Dendritic cell treated with granulocyte-macrophage colony-stimulating factor and Interleukin-4, amounts not matched to agents 40 ng/mL and 50 ng/mL, for 4 days (primary cell): ENCODE results near the gene MIOS.

Experiments used
- H3K27ac Mint-ChIP-seq: one replicate; pipeline ENCODE4 v1.8.0; 2022; ENCODE audit warnings: mild to moderate bottlenecking, mixed read lengths
- H3K27me3 Mint-ChIP-seq: one replicate; pipeline ENCODE4 v1.8.0; 2022; ENCODE audit warnings: mild to moderate bottlenecking, mixed read lengths
- H3K36me3 Mint-ChIP-seq: one replicate; pipeline ENCODE4 v1.8.0; 2022; ENCODE audit warnings: low read depth, mixed read lengths
- H3K4me1 Mint-ChIP-seq: one replicate; pipeline ENCODE4 v1.8.0; 2022; ENCODE audit warnings: low read depth, mixed read lengths
- H3K4me3 Mint-ChIP-seq: one replicate; pipeline ENCODE4 v1.8.0; 2022; ENCODE audit warnings: mild to moderate bottlenecking, moderate library complexity, mixed read lengths
- H3K9me3 Mint-ChIP-seq: one replicate; pipeline ENCODE4 v1.8.0; 2022; ENCODE audit warnings: mixed read lengths
- intact Hi-C: fragments of 100-400 bp; cut with micrococcal nuclease; formaldehyde crosslinking; loops from one replicate; pipeline ENCODE4 v1.15.0; 2022

MIOS gene

GRCh38 chr7:7620236-7620635 is 53.6 kb downstream of the MIOS start:
- Mint-ChIP-seq H3K36me3 (no peaks in the 10 kb centered on the region), H3K4me1 (peaks cover 7% of the 10 kb centered on the region), H3K4me3 (no peak overlapping the region), H3K27ac (no peak overlapping the region), H3K9me3 (no peaks in the 10 kb centered on the region), H3K27me3 (no peaks in the 10 kb centered on the region)
- intact Hi-C loops, result no loop called here

- Mint-ChIP-seq H3K27ac (no peak overlapping the region), H3K27me3 (no peaks in the 10 kb centered on the region), H3K36me3 (no peaks in the 10 kb centered on the region), H3K4me3 (no peak overlapping the region), H3K9me3 (peaks cover 2% of the 10 kb centered on the region), H3K4me1 (peaks cover 7% of the 10 kb centered on the region)
- intact Hi-C loops, result no loop called here
Observed at GRCh38 chr7:7620644-7621210, 54.0 kb downstream of the MIOS start.

- H3K4me1 Mint-ChIP-seq, result no peaks in the 10 kb centered on the region
- no peak overlapping the region for H3K4me3 Mint-ChIP-seq
- intact Hi-C loops, result no loop called here
- no peak overlapping the region for H3K27ac Mint-ChIP-seq
- H3K27me3 Mint-ChIP-seq, result no peaks in the 10 kb centered on the region
- H3K9me3 Mint-ChIP-seq, result peaks cover 26% of the 10 kb centered on the region
- H3K36me3 Mint-ChIP-seq, result no peaks in the 10 kb centered on the region
Observed at GRCh38 chr7:7628476-7628875, 61.8 kb downstream of the MIOS start.

GRCh38 chr7:7630626-7631329 is 64.1 kb downstream of the MIOS start:
- Mint-ChIP-seq H3K27me3 (no peaks in the 10 kb centered on the region), H3K4me1 (no peaks in the 10 kb centered on the region), H3K9me3 (peaks cover 24% of the 10 kb centered on the region), H3K36me3 (peaks cover 2% of the 10 kb centered on the region), H3K27ac (no peak overlapping the region), H3K4me3 (no peak overlapping the region)
- intact Hi-C loops, result no loop called here

- peaks cover 21% of the 10 kb centered on the region for H3K4me1 Mint-ChIP-seq
- H3K9me3 Mint-ChIP-seq, result peaks cover 7% of the 10 kb centered on the region
- H3K4me3 Mint-ChIP-seq, result peak overlapping the region; percentile 94
- intact Hi-C loops, result no loop called here
- peak overlapping the region; percentile 95 for H3K27ac Mint-ChIP-seq
- H3K27me3 Mint-ChIP-seq, result no peaks in the 10 kb centered on the region
- peaks cover 43% of the 10 kb centered on the region for H3K36me3 Mint-ChIP-seq
Observed at GRCh38 chr7:7639421-7639820, 72.7 kb downstream of the MIOS start.

GRCh38 chr7:7639847-7640220 is 73.2 kb downstream of the MIOS start:
- Mint-ChIP-seq H3K27me3 (no peaks in the 10 kb centered on the region), H3K27ac (peak overlapping the region; percentile 95), H3K36me3 (peaks cover 43% of the 10 kb centered on the region), H3K9me3 (peaks cover 7% of the 10 kb centered on the region), H3K4me1 (peaks cover 21% of the 10 kb centered on the region), H3K4me3 (peak overlapping the region; percentile 94)
- intact Hi-C loops, result loop anchor here (2.0 kb wide), 2 partner anchors 71 to 329 kb away; partner anchors contain the start of gene GLCCI1

- Mint-ChIP-seq H3K9me3 (peaks cover 7% of the 10 kb centered on the region), H3K27me3 (no peaks in the 10 kb centered on the region), H3K36me3 (peaks cover 43% of the 10 kb centered on the region), H3K4me3 (peak within 1 kb of the TSS; percentile 94), H3K4me1 (peaks cover 21% of the 10 kb centered on the region), H3K27ac (peak within 1 kb of the TSS; percentile 95)
- intact Hi-C loops, result loop anchor here (2.0 kb wide), 2 partner anchors 72 to 328 kb away; partner anchors contain the start of gene GLCCI1
Observed at GRCh38 chr7:7640221-7641128, 73.8 kb downstream of the MIOS start, which contains the start of gene UMAD1. Gene UMAD1 (plus strand): TSS chr7:7640752. CDS start chr7:7673372, 32,620 bp downstream.

- Mint-ChIP-seq H3K36me3 (peaks cover 43% of the 10 kb centered on the region), H3K27me3 (no peaks in the 10 kb centered on the region), H3K9me3 (peaks cover 7% of the 10 kb centered on the region), H3K4me1 (peaks cover 21% of the 10 kb centered on the region), H3K4me3 (peak overlapping the region; percentile 94), H3K27ac (peak overlapping the region; percentile 95)
- intact Hi-C loops, result loop anchor here (2.0 kb wide), 2 partner anchors 72 to 328 kb away; partner anchors contain the start of gene GLCCI1
Observed at GRCh38 chr7:7641129-7641663, 74.5 kb downstream of the MIOS start.

- peaks cover 7% of the 10 kb centered on the region for H3K9me3 Mint-ChIP-seq
- intact Hi-C loops, result no loop called here
- peaks cover 51% of the 10 kb centered on the region for H3K36me3 Mint-ChIP-seq
- H3K4me3 Mint-ChIP-seq, result no peak overlapping the region
- no peak overlapping the region for H3K27ac Mint-ChIP-seq
- peaks cover 21% of the 10 kb centered on the region for H3K4me1 Mint-ChIP-seq
- no peaks in the 10 kb centered on the region for H3K27me3 Mint-ChIP-seq
Observed at GRCh38 chr7:7642081-7642480, 75.4 kb downstream of the MIOS start.

- no peak overlapping the region for H3K4me3 Mint-ChIP-seq
- H3K27ac Mint-ChIP-seq, result no peak overlapping the region
- H3K4me1 Mint-ChIP-seq, result peaks cover 16% of the 10 kb centered on the region
- peaks cover 32% of the 10 kb centered on the region for H3K36me3 Mint-ChIP-seq
- no peaks in the 10 kb centered on the region for H3K27me3 Mint-ChIP-seq
- intact Hi-C loops, result no loop called here
- H3K9me3 Mint-ChIP-seq, result peaks cover 7% of the 10 kb centered on the region
Observed at GRCh38 chr7:7647495-7648036, 80.9 kb downstream of the MIOS start.

- H3K27ac Mint-ChIP-seq, result no peak overlapping the region
- peaks cover 17% of the 10 kb centered on the region for H3K4me1 Mint-ChIP-seq
- H3K36me3 Mint-ChIP-seq, result peaks cover 11% of the 10 kb centered on the region
- H3K9me3 Mint-ChIP-seq, result no peaks in the 10 kb centered on the region
- intact Hi-C loops, result no loop called here
- H3K27me3 Mint-ChIP-seq, result no peaks in the 10 kb centered on the region
- H3K4me3 Mint-ChIP-seq, result no peak overlapping the region
Observed at GRCh38 chr7:7650682-7651206, 84.1 kb downstream of the MIOS start.

- intact Hi-C loops, result no loop called here
- peaks cover 3% of the 10 kb centered on the region for H3K9me3 Mint-ChIP-seq
- no peak overlapping the region for H3K27ac Mint-ChIP-seq
- peaks cover 17% of the 10 kb centered on the region for H3K4me1 Mint-ChIP-seq
- H3K4me3 Mint-ChIP-seq, result no peak overlapping the region
- peaks cover 8% of the 10 kb centered on the region for H3K36me3 Mint-ChIP-seq
- no peaks in the 10 kb centered on the region for H3K27me3 Mint-ChIP-seq
Observed at GRCh38 chr7:7651479-7651878, 84.8 kb downstream of the MIOS start.

- Mint-ChIP-seq H3K27ac (no peak overlapping the region), H3K9me3 (peaks cover 17% of the 10 kb centered on the region), H3K4me1 (peaks cover 17% of the 10 kb centered on the region), H3K36me3 (peaks cover 17% of the 10 kb centered on the region), H3K4me3 (no peak overlapping the region), H3K27me3 (no peaks in the 10 kb centered on the region)
- intact Hi-C loops, result no loop called here
Observed at GRCh38 chr7:7652798-7653540, 86.3 kb downstream of the MIOS start.
